Stimulated activated CD8-positive, alpha-beta memory T cell treated with anti-CD3 and anti-CD28 coated beads, Interleukin-15, amount 100 ng/mL, for 4 hours (primary cell): Measurements from ENCODE around the gene TXNRD1.
"Not testable (repeated sequence)": the region's sequence is repeated elsewhere in the genome, so short reads cannot be mapped to it uniquely, and the experiment has no call there.

Source experiments
- DNase-seq, 2 donors: peaks; one replicate each; pipeline ENCODE4 v3.0.0-alpha.2; 2020; ENCODE audit warnings: low read depth in 2 of 2

TXNRD1 gene

GRCh38 chr12:104323899-104324298 is 108.3 kb downstream of the TXNRD1 start:
- DNase-seq = no peak

GRCh38 chr12:104328278-104328677 is 112.7 kb downstream of the TXNRD1 start:
- DNase-seq = not testable (repeated sequence)

- no peak for DNase-seq
Measured at GRCh38 chr12:104328790-104329189, 113.2 kb downstream of the TXNRD1 start.

GRCh38 chr12:104329707-104330532 is 114.3 kb downstream of the TXNRD1 start:
- DNase-seq = no peak

GRCh38 chr12:104331376-104331775 is 115.8 kb downstream of the TXNRD1 start:
- no peak for DNase-seq

GRCh38 chr12:104332273-104332672 is 116.7 kb downstream of the TXNRD1 start:
- not testable (repeated sequence) for DNase-seq

GRCh38 chr12:104333692-104334255 is 118.2 kb downstream of the TXNRD1 start:
- no peak for DNase-seq

GRCh38 chr12:104334581-104334980 is 119.0 kb downstream of the TXNRD1 start:
- no peak for DNase-seq

GRCh38 chr12:104336115-104336514 is 120.5 kb downstream of the TXNRD1 start:
- no peak for DNase-seq

GRCh38 chr12:104337030-104337558 is 121.5 kb downstream of the TXNRD1 start:
- DNase-seq = no peak

GRCh38 chr12:104339663-104340062 is 124.1 kb downstream of the TXNRD1 start:
- DNase-seq = no peak

- DNase-seq = no peak
Measured at GRCh38 chr12:104340177-104340576, 124.6 kb downstream of the TXNRD1 start.

GRCh38 chr12:104340925-104341611 is 125.5 kb downstream of the TXNRD1 start:
- no peak for DNase-seq

- no peak for DNase-seq
Measured at GRCh38 chr12:104342147-104342546, 126.6 kb downstream of the TXNRD1 start.

GRCh38 chr12:104342635-104343249 is 127.2 kb downstream of the TXNRD1 start:
- no peak for DNase-seq

- DNase-seq = no peak
Measured at GRCh38 chr12:104344682-104345081, 129.1 kb downstream of the TXNRD1 start.

- no peak for DNase-seq
Measured at GRCh38 chr12:104345234-104346066, 129.9 kb downstream of the TXNRD1 start.

GRCh38 chr12:104347374-104348075 is 131.9 kb downstream of the TXNRD1 start:
- no peak for DNase-seq

- DNase-seq = no peak
Measured at GRCh38 chr12:104348283-104348993, 132.9 kb downstream of the TXNRD1 start.

GRCh38 chr12:104348994-104349494 is 133.5 kb downstream of the TXNRD1 start:
- DNase-seq = no peak
